GM18517 (cell line): ENCODE data around the gene SRGAP3.
A peak's percentile ranks its signal among the peaks of the same experiment; 100 is the strongest.
"Not testable (repeated sequence)": the region's sequence is repeated elsewhere in the genome, so short reads cannot be mapped to it uniquely, and the experiment has no call there.

Experiments used
- ATAC-seq: cut with Tn5 transposase; IDR thresholded peaks from one replicate; pipeline ENCODE4 v1.9.1; 2021; ENCODE audit warnings: mild to moderate bottlenecking, moderate library complexity; ENCODE audit not compliant: unreplicated experiment

The SRGAP3 gene

GRCh38 chr3:9249273-9250192 is at the start of gene SRGAP3:
SRGAP3 (minus strand) TSS chr3:9249646; CDS start chr3:9248951, 695 bp downstream.
- peak; percentile 100 for ATAC-seq

GRCh38 chr3:9298236-9298635 is 48.8 kb upstream of the SRGAP3 start:
- no peak for ATAC-seq

- ATAC-seq = no peak
These were observed 46.8 kb upstream of the SRGAP3 start for GRCh38 chr3:9296241-9296640.

GRCh38 chr3:9295007-9295406 is 45.6 kb upstream of the SRGAP3 start:
- no peak for ATAC-seq

- not testable (repeated sequence) for ATAC-seq
These were observed 44.5 kb upstream of the SRGAP3 start for GRCh38 chr3:9293953-9294352.

GRCh38 chr3:9293076-9293475 is 43.6 kb upstream of the SRGAP3 start:
- ATAC-seq = no peak

GRCh38 chr3:9292516-9292915 is 43.1 kb upstream of the SRGAP3 start:
- ATAC-seq = no peak

- ATAC-seq = no peak
These were observed 42.5 kb upstream of the SRGAP3 start for GRCh38 chr3:9291821-9292410.

- ATAC-seq = no peak
These were observed 41.1 kb upstream of the SRGAP3 start for GRCh38 chr3:9290566-9290965.

GRCh38 chr3:9281533-9281932 is 32.1 kb upstream of the SRGAP3 start:
- ATAC-seq = not testable (repeated sequence)

- no peak for ATAC-seq
These were observed 31.2 kb upstream of the SRGAP3 start for GRCh38 chr3:9280451-9281219.

- no peak for ATAC-seq
These were observed 30.5 kb upstream of the SRGAP3 start for GRCh38 chr3:9279966-9280365.

- ATAC-seq = no peak
These were observed 29.1 kb upstream of the SRGAP3 start for GRCh38 chr3:9278498-9278897.

- no peak for ATAC-seq
These were observed 28.6 kb upstream of the SRGAP3 start for GRCh38 chr3:9278085-9278484.

- no peak for ATAC-seq
These were observed 27.4 kb upstream of the SRGAP3 start for GRCh38 chr3:9276761-9277370.

- no peak for ATAC-seq
These were observed 22.5 kb upstream of the SRGAP3 start for GRCh38 chr3:9271903-9272302.

GRCh38 chr3:9270704-9271103 is 21.3 kb upstream of the SRGAP3 start:
- ATAC-seq = no peak

GRCh38 chr3:9266716-9267115 is 17.3 kb upstream of the SRGAP3 start:
- no peak for ATAC-seq

GRCh38 chr3:9260305-9260704 is 10.9 kb upstream of the SRGAP3 start:
- ATAC-seq = no peak

- ATAC-seq = no peak
These were observed 7.6 kb upstream of the SRGAP3 start for GRCh38 chr3:9257092-9257491.

GRCh38 chr3:9255976-9256375 is 6.5 kb upstream of the SRGAP3 start:
- no peak for ATAC-seq
